Activated CD4-positive, CD25-positive, alpha-beta regulatory T cell (primary cell): ENCODE data around the gene AKIRIN2.
"Not testable (repeated sequence)": the region's sequence is repeated elsewhere in the genome, so short reads cannot be mapped to it uniquely, and the experiment has no call there.

Experiments
- DNase-seq, 4 experiments: peaks; one replicate each; lab custom pipeline; 2025; lab: John Stamatoyannopoulos, UW

The AKIRIN2 gene

DNA sequence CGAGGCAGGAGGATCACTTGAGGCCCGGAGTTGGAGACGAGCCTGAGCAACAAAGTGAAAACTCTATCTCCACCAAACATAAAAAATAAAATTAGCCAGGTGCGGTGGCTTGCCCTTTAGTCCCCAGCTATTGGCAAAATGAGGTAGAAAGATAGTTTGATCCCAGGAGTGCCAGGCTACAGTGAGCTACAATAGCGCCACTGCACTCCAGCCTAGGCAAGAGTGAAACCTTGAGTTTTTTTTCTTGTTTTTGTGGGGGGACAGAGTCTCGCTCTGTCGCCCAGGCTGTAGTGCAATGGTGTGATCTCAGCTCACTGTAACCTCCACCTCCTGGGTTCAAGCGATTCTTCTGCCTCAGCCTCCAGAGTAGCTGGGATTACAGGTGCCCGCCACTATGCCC, 14.1 kb downstream of the AKIRIN2 start:
- DNase-seq, result not testable (repeated sequence)

DNA sequence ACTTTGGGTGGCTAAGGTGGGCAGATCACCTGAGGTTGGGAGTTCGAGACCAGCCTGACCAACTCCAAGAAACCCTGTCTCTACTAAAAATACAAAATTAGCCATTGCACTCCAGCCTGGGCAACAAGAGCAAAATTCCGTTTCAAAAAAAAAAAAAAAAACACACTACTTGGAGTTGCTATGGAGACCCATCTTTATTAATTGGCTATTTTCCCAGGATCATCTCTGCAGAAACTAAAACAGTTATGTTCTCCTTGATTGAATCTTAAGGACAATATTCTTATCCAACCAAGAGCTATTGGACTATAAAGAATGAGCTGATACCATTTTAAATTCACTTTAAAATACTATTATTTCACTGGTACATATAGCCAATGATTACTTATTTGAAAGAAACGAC, 14.7 kb downstream of the AKIRIN2 start:
- DNase-seq, result no peak

DNA sequence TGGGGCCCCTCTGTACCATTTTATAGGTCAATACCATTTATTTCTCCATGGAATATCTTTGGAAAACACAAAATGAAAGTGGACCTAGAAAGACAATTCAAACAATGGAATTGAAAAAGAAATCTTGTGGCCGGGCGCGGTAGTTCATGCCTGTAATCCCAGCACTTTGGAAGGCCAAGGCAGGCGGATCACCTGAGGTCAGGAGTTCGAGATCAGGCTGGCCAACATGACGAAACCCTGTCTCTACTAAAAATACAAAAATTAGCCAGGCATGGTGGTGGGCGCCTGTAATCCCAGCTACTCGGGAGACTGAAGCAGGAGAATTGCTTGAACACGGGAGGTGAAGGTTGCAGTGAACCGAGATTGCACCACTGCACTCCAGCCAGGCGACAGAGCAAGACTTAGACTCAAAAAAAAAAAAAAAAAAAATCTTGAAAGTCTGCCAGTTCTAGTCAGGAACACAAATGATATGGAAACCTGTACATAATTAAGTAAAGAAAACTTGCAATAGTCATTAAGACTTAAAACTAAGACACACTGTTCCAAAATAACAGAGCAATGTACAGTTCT, 15.3 kb downstream of the AKIRIN2 start:
- not testable (repeated sequence) for DNase-seq

DNA sequence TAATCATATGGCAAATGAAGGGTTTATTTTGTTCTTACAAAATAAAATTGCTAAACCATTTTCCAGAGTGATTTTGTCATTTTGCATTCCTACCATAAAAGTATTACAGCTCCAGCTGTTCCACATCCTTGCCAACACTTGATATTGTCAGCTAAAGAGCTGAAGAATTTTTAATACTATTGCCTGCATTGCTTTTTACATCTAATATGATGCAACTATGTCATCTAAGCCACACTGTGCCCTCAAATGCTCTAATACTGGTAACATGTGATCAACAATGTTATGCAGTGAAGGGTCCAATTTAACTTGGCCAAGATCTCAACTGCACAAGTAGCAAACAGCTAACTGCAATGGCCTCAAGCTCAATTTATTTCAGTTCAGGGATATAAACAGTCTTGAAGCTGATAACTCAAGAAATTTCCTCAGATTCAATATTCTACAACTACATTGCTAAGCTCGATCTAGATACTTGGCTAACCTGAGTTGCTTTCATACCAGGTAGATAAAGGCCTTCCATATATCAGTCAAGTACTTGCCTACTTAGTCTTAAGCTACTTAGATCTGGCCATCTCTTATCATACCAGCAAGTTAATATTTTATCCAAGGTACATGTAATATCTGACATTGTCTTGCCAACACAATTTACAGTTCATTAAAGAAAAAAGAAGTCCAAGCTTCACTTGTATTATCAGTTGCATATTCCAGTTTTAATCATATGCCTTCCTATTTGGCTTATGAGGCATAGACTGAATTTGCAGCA, 17.0 kb downstream of the AKIRIN2 start:
- no peak for DNase-seq

DNA sequence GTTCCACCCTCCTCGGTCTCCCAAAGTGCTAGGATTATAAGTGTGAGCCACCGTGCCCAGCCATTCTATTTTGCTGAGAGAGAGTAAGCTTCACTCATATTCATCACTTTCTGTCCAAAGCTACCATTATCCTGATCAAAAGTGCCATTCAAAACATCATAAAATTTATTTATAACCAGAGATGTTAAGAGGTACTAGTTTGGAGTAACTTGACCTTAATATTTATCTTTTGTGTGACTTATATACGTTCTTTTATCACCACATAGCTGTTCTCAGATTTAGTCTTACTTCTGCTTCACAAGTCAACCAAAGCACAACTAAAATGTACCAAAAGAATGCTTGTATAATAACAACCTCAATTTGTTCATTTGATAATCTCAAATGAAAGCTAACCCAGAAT, 18.1 kb downstream of the AKIRIN2 start:
- DNase-seq, result no peak

DNA sequence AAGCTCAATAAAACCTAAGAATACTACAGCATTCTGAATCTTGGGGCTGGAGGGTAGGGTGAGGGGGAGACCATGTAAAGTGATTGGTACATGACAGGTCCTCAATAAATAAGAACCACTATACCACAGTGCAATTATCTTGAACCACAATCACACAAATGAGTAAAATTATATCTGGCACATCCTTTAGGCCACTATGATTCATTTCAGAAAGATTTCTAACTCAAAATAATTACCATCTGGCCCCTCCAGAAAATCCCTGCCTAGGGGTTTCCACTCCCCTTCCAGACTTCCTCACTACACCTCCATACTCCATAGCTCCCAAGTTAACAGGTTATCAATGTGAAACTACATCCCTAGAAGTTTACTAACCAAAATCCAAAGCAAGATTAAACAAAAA, 19.7 kb downstream of the AKIRIN2 start:
- no peak for DNase-seq

DNA sequence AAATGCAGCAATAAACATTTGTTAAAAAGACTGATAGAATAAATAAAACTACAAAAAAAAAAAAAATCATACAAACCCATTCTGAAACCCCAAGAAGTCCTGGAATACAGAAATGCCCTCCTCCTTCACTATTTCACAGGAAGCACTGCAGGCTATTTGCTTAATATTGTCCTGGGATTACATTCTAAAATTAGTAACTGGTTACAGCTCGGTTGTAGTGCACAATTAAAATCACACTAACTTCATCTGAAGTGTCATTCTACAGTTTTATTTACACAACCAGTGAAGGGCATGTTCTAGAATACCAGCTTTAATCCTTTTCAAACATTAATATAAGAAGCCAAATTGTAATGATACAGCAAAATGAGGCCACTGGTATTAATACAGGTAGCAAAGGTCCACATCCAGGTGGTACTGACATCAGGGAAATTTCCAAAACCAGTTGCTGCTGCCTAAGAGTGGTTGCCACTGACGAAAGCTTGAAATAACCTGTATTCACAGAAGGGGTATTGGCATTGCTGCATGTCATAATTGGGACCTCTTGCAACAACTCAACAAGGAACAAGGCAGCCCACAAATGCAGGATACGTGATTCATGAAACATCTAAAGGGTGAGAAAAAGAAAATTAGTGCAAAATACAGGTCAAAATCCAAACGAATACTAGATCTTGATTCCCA, 26.9 kb downstream of the AKIRIN2 start:
- no peak for DNase-seq

DNA sequence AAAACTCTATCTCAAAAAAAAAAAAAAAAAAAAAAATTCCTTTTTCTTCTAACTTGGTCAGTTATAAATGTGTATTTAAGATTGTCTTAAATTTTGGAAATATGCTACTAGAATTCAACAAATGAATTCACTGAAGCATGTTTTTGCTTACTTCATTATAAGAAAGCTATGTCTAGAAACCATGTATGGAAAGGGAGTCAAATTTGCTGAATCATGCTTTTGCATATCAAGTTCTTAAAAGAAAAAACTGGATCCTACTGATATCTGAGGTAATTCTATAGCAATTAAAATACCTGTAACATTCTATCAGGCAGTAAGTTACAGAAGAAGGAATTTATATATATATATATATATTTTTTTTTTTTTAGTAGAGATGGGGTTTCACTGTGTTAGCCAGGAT, 27.7 kb downstream of the AKIRIN2 start:
- no peak for DNase-seq

DNA sequence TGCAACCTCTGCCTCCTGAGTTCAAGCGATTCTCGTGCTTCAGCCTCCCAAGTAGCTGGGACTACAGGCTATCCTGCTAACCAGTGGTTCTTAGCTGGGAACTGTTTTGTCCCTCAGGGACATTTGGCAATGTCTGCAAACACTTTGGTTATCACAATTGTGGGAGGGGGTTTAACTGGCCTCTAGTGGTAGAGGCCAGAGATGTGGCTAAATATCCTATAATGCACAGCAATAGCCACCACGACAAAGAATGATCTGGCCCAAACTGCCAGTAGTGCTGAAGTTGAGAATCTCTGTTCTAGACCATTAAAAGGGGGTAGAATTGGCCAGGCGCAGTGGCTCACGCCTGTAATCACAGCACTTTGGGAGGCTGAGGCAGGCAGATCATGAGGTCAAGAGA, 28.8 kb downstream of the AKIRIN2 start:
- DNase-seq, result no peak

DNA sequence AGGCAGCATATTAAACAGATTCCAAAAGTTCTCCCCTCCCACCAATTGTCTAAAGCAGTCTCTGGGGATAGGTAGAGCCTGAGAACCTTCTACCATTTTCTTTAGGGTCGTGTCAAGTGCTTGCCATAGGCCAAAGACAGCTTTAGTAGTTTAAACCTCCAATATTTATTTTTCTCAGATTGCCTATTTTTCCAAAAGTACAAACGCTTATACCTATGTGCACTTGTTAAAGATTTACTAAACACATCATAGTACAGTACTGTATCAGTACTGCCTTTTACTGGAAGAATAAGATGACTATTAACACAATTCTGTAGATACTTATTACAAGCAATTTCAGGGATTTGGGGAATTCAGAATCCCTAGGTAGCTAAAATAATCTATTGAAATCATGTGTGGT, 29.4 kb downstream of the AKIRIN2 start:
- DNase-seq, result no peak

DNA sequence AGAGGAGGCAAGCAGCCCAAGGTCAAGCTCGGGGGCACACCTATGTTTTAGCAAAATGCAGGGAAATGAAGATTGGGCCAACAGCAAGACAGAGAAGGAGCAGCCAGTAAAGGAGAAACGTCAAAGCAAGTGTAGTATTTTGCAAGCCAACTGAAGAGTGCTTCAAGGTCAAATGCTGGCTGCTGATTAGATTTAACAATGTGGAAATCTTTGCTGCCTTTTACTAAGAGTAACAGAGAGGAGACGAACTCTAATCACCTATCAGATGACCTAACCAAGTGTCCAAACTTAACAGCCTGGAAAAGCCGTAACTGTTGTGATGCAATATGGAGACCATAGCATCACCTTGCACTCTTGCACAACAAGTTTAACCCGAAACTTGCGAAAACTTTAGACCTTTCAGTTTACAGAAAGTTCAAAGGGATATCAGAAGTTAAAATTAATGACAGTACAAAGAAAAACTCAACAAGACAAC, 30.4 kb downstream of the AKIRIN2 start:
- no peak for DNase-seq

DNA sequence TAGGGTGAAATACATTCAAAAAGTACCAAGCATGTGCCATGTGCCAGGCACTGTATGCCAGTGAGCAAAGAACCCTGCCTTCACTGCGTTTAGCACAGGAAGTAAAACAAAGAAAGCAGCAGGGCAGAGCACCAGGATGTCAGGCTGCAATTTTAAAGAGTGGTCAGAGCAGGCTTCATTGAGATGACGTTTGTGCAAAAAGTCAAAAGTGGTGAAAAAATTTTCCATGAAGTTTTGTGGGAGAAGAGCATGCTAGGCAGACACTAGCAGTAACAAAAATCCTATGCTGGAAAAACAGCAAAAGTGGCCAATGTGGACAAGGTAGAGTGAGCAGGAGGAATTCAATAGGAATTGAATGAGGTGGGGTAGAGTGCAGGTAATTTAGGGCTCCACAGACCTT, 31.3 kb downstream of the AKIRIN2 start:
- DNase-seq, result no peak

DNA sequence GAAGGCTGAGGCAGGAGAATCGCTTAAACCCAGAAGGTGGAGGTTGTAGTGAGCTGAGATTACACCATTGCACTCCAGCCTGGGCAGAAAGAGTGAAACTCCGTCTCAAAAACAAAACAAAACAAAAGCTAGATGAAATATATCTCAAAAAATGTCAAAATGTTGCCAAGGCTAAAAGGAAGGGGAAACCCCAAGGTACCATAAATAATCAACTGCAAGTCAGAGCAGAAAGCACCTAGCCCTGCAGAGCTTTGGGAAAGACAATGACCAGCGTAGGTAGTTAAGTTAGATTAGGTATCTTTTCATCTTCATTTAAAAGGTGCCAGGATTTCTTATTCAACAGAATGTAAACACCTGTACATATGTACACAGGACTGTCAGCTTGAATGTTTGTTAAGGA, 33.0 kb downstream of the AKIRIN2 start:
- DNase-seq, result no peak

DNA sequence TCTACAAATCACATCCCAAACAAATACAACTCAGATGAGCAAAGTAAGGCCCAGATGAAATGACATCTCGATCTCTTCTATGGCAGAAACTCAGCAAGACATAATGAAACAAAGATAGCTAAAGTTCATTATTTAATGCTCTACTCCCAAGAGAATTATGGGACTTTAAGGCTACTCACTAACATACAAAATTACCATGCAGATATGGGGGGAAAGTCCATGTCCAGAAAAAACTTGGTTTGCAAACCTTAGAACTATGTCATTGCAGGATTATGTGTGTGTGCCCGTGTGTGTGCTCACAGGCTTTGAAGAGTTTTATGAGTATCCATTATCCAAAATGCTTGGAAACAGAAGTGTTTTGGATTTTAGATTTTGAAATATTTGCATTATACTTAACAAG, 34.0 kb downstream of the AKIRIN2 start:
- DNase-seq, result no peak

DNA sequence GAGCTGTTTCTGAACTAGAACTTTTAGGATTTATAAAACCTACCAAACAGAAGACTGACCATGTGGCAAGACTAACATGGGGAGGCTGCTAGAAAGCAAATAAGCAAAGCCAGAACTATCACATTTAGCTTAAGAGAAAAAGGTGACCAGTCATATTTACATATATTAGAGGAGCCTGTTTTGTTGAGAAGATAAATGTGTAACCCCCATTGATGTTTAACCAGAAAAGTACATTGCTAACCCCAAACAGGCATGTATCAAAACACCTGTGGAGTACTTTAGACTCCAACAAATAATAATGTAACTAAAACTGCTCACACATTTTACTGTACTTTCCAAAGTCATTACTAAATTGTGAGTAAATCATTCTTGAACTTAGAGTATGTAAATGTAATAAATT, 35.0 kb downstream of the AKIRIN2 start:
- no peak for DNase-seq

DNA sequence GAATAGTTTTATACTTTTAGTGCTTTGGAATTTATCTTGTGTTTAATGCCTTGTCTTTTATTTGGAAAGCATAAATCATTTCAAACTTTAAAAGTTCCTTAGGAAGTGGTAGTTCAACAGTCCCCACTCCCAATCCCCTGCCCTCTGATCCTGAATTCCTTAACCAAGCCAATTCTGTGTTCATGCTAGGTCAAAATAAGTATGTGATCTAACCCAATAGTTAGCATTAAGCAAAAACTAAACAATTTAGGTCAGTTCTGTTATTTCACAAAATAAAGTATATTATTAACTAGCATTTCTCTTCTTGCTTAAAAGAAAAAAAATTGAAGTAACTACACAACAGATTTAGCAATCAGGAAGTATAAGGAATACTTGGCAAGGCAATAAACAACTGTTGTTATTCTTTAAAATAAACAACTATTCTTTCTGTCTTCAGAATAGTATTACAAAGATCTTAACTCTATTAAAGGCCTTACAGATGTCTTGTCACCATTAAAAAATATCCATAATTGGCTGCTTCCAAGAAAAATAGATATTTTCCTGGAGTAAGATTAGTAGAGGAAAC, 37.0 kb downstream of the AKIRIN2 start:
- no peak for DNase-seq

DNA sequence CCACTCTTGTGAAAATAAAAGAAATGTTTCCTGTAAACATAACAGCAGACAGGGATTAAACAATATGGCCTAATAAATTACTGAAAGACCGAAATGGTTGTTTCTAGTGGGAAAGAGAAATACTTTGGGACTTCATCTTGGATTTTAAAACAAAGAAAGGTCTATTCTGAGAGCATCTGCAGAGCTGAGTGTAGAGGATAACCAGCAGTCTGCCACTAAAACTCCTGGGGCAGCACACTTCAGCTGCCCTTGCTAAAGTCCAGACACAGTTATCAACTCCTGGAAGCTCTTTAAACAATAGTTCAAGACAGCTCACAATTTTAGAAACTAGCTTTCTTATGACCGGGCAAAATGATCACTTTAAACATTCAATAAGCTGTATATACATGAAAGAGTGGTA, 38.6 kb downstream of the AKIRIN2 start:
- DNase-seq, result no peak

DNA sequence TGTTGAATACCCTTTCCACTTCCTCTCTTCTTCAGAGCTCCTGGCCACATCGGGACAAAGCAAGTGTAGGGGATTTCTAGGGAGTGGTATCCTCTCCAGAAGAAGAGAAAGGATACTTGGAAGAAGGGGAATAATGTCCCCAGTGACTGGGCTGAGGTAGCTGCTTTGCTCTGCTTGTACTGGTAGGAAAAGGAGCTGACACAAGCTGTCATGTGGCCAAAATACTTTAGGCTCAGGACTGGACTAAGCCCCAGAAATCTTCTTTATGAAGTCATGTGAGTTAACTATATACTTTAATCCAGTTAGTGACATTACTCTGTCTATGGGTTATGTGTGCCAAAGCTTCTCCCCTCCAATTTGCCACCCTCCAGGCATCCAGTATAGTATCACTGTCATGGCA, 40.5 kb downstream of the AKIRIN2 start:
- DNase-seq, result no peak

DNA sequence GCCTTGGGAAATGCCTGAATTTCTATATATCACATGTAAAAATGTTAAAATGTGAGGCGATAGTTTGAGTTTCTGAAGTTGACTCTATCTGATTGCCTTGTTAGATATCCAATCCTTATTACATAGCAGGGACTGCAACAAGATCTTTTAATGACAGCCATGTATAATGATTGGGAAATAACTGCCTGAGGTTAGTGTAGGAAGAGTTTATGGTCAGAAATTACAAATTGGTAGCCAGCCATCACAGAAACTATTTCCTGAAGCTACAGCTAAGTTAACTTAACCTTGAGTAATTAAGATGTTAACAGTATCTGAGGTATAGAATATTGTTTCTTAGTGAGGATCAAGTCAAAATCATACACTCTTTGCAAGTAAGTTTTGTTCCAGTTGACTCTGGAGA, 41.0 kb downstream of the AKIRIN2 start:
- no peak for DNase-seq

DNA sequence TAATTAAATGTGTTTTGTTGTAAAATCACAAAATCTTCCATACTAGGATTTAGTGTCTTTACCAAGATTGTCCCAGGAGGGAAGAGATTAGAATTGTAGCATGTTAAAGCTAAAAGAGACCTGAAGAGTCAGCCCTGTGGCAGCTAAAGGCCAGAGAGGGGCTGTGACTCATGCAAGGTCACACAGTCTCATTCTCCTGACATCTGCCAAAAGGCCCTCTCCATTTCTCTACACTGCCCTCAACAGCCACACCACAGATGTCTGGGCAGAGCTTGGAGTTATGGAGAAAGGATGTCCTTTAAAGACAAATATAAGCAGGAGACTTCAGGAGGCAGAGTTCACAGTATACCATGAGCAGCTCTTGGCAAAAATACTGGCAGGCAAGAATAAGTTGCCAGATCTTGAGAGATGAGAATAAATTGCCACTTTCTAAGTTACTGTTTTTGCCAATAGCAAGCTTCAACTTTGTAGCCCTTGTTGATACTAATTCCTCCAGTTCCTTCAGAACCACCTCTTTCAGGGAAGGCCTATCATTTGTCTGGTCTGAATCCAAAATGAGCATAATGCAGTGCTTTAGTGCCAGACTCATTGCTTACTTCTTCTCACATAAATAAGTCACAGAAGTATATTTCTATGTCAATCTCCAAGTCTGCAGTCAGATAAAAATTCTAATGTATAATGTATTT, 41.7 kb downstream of the AKIRIN2 start:
- no peak for DNase-seq

DNA sequence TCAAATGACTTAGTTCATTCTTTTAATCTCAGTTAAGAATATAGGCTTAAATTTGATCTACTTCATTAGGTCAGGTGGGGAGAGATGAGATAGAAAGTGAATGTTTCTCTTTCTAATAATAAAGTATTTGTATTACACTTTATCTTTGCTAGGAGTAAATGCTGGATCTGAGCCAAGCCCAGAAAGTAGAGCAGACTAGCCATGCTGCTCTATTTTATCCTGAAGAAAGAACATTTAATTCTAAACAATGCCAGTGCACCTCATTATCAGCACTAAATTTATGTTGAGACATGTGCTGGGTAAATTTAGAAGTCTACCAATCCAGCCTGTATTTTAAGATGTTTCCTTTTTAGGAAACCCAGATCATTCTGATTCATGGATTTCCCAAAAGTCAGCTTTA, 43.5 kb downstream of the AKIRIN2 start:
- DNase-seq, result no peak

DNA sequence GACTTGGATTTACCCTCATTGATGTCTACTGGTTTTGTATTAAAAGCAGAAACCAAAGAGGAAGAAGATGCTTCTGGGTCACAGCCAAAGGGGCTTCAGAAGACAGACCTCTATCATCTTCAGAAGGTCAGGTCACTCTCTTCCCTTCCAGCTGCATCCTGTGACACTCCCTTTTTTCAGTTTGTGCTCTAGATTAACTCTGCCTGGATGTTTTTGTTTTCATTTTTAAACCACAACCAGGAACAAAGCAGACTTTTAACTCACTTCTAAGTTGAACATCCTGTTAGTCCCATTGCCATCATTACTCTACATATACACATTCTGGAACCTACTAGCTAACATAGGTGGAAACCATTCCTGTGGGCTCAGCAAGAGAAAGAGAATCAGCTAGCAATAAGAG, 45.2 kb downstream of the AKIRIN2 start:
- DNase-seq, result no peak

DNA sequence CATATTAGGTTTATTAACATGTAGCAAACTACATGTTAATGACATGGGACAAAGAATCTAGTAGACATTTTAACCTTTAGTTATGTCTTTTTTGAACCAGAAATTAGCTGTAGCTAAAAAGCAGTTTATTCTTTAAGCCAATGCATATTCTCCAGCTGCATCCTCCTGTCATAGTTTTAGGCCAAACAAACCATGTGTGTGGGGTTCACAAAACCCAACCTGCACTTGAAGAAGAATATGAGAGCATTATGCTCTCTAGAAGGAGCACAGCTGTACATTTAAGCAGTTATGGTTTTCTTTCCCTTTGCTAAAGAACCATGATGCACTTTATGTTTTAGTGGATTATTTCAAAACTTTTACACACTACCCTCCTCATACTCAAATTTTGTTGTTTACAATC, 46.2 kb downstream of the AKIRIN2 start:
- no peak for DNase-seq
